Gastroesophageal sphincter (tissue), 3 donors: Measurements from ENCODE around the gene HSH2D.

ENCODE experiments used
- EP300 ChIP-seq: sonication (generic); formaldehyde crosslinking; IDR thresholded peaks from one replicate; pipeline ENCODE4 v1.6.1; 2017; ENCODE audit warnings: antibody characterized with exemption, mild to moderate bottlenecking
- POLR2A ChIP-seq, 2 donors: fragments of 450-650 bp; IDR thresholded peaks; one replicate each; pipeline ENCODE4 v1.6.1; 2017; ENCODE audit warnings: antibody characterized with exemption in 2 of 2, mild to moderate bottlenecking in 2 of 2, moderate library complexity in 1 of 2
- TF ChIP-seq, protein P1 (sequence below), 4 experiments: fragments of 200-600 bp in 2 of 4; fragments of 450-650 bp in 2 of 4; sonication (generic) in 1 of 4; IDR thresholded peaks; one replicate each; pipeline ENCODE4 v1.5.1; 2017 to 2019; ENCODE audit warnings: antibody characterized with exemption in 4 of 4, mild to moderate bottlenecking in 2 of 4, moderate library complexity in 2 of 4

DNA sequence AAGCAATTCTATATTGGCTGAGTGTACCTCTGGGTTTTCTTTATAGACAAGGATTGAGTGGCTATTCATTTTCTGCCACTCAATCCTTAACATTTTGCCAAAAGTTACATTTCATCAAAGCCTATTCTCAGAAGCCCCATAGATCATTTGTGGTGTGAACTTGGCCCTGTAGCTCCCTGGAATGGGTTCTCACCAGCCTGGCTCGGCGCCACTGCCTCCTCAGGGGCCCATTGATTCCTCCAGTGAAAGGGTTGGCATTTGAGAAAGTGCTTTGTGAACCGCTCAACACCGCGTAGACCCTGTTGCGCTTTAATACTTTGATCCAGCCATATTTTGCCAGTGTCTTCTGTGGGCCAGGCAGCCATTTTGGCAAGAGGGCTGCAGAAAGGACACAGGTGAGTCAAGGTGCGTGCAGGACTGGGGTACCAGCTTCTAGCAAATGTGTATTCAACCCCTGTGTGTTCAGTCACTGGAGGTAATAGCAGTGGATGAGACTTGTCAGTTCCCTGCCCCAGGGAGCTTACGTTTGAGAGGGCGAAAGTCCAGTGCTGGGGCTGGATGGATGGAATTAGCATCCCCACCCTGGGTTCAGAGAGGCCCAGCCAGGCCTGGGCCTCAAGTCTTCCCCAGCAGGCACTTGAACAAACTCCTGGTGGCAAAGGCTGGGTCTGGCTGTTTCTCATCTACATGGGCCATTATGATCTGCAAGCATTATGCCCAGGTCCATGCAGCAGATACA is 28.0 kb upstream of the HSH2D start:
- TF ChIP-seq, protein P1, sequence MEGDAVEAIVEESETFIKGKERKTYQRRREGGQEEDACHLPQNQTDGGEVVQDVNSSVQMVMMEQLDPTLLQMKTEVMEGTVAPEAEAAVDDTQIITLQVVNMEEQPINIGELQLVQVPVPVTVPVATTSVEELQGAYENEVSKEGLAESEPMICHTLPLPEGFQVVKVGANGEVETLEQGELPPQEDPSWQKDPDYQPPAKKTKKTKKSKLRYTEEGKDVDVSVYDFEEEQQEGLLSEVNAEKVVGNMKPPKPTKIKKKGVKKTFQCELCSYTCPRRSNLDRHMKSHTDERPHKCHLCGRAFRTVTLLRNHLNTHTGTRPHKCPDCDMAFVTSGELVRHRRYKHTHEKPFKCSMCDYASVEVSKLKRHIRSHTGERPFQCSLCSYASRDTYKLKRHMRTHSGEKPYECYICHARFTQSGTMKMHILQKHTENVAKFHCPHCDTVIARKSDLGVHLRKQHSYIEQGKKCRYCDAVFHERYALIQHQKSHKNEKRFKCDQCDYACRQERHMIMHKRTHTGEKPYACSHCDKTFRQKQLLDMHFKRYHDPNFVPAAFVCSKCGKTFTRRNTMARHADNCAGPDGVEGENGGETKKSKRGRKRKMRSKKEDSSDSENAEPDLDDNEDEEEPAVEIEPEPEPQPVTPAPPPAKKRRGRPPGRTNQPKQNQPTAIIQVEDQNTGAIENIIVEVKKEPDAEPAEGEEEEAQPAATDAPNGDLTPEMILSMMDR (IDR thresholded peaks at IDR 0.05) = no peak
- no peak for TF ChIP-seq POLR2A (IDR thresholded peaks at IDR 0.05)
- TF ChIP-seq EP300 = no peak
